Kidney (tissue), 14 donors: ENCODE measurements around the gene GRIK3. TPM values are rescaled to one million over a fixed set of nuclear protein-coding genes. Genes with fewer than 3 reads are reported as not detected.

Source experiments
- DNase-seq, 5 donors: peaks; one replicate each; pipeline ENCODE4 v3.0.0-alpha.2; 2013 to 2020
- FAIRE-seq: peaks from 2 replicates; lab custom pipeline; 2012; peaks lifted over from hg19 to GRCh38; lab: Jason Lieb, UNC
- H3K27ac ChIP-seq, 2 donors: one replicate each; pipeline ENCODE4 v1.7.0; 2013; ENCODE audit warnings: low read depth in 2 of 2, low read length in 2 of 2, inconsistent platforms in 1 of 2
- H3K27me3 ChIP-seq: one replicate; pipeline ENCODE4 v1.7.1; 2013; ENCODE audit warnings: low read length, inconsistent platforms; ENCODE audit not compliant: control insufficient read depth, insufficient read depth
- H3K36me3 ChIP-seq, 3 donors: one replicate each; pipeline versions ENCODE4 v1.7.0 to v1.7.1; 2013; ENCODE audit warnings: low read length in 3 of 3, control low read depth in 1 of 3, inconsistent platforms in 1 of 3; ENCODE audit not compliant: insufficient read depth in 3 of 3, control insufficient read depth in 2 of 3
- H3K4me1 ChIP-seq, 3 donors: one replicate each; pipeline versions ENCODE4 v1.7.0 to v1.7.1; 2013; ENCODE audit warnings: low read length in 3 of 3, inconsistent platforms in 1 of 3, low read depth in 1 of 3; ENCODE audit not compliant: control insufficient read depth in 2 of 3, insufficient read depth in 2 of 3
- H3K4me3 ChIP-seq, 3 donors: one replicate each; pipeline versions ENCODE4 v1.7.0 to v1.8.1; 2013; ENCODE audit warnings: low read length in 3 of 3, control low read depth in 1 of 3, inconsistent platforms in 1 of 3
- H3K9ac ChIP-seq, 3 donors: one replicate each; pipeline versions ENCODE4 v1.7.0 to v1.7.1; 2013; ENCODE audit warnings: low read length in 3 of 3, control low read depth in 1 of 3, inconsistent platforms in 1 of 3
- H3K9me3 ChIP-seq, 3 donors: one replicate each; pipeline versions ENCODE4 v1.7.0 to v1.7.1; 2013; ENCODE audit warnings: low read length in 3 of 3, control low read depth in 1 of 3, inconsistent platforms in 1 of 3; ENCODE audit not compliant: control insufficient read depth in 2 of 3, insufficient read depth in 1 of 3
- CTCF ChIP-seq: IDR thresholded peaks from 3 replicates; pipeline ENCODE4 v1.5.1; 2012; ENCODE audit warnings: mild to moderate bottlenecking, moderate library complexity, borderline replicate concordance; ENCODE audit not compliant: insufficient read depth; ENCODE audit errors: extremely low read depth
- intact Hi-C: fragments of 100-400 bp; cut with DNase I; formaldehyde crosslinking; loops from one replicate; pipeline ENCODE4 v1.11.1; 2022
- polyA plus RNA-seq: library from polyadenylated mRNA; stranded (reverse); fragments of 350-450 nt; fragmentation: Illumina TruSeq; extraction: RNeasy Lipid Tissue Mini Kit (QIAGEN cat#74804); gene quantifications from one replicate; pipeline ENCODE4 v1.2.3, GENCODE V29; 2014; ENCODE audit warnings: low read depth, low replicate concordance; ENCODE audit not compliant: insufficient read depth
- total RNA-seq: library from RNA; stranded (reverse); fragmentation: NEBNext Ultra II Directional; extraction: Animal tissue kit (Norgen Biotek cat#: 25700); gene quantifications from one replicate; pipeline ENCODE4 v1.2.1, GENCODE V29; 2021
- donor health status: control.
- donor health status: control.
- donor health status: control.
- donor health status: control.
- donor health status: control.
- donor health status: DM: yes; HTN: yes; CAD: no.
- donor health status: Normal renal cell carcinoma (clear cell type).

The GRIK3 gene
- total and polyA plus RNA-seq, 2 donors from 2014 or later: 0.06 to 0.38 TPM

GRCh38 chr1:37035014-37035691 lies 838 bp upstream of the GRIK3 start:
- no peaks in the 10 kb centered on the region for H3K9me3 ChIP-seq
- FAIRE-seq (no peak), DNase-seq (peak in 3 of 5 donors; percentile 41 to 56 (median 50))
- H3K4me3 ChIP-seq: no peak overlapping the region
- H3K9ac ChIP-seq: no peak overlapping the region
- H3K27ac ChIP-seq: no peak overlapping the region
- H3K36me3 ChIP-seq: no peaks in the 10 kb centered on the region
- TF ChIP-seq CTCF: no peak
- no peaks in the 10 kb centered on the region for H3K4me1 ChIP-seq
- intact Hi-C loops: no loop called here
- peaks cover 46% of the 10 kb centered on the region for H3K27me3 ChIP-seq

GRCh38 chr1:37033355-37034101 lies 787 bp downstream of the GRIK3 start:
- H3K9me3 ChIP-seq: no peaks in the 10 kb centered on the region
- TF ChIP-seq CTCF: no peak
- peaks cover 48% of the 10 kb centered on the region for H3K27me3 ChIP-seq
- intact Hi-C loops: no loop called here
- H3K4me3 ChIP-seq: no peak overlapping the region
- no peak overlapping the region for H3K27ac ChIP-seq
- no peaks in the 10 kb centered on the region for H3K36me3 ChIP-seq
- DNase-seq: peak in 2 of 5 donors; percentile 14 to 53
- no peak for FAIRE-seq
- H3K4me1 ChIP-seq: no peaks in the 10 kb centered on the region
- H3K9ac ChIP-seq: no peak overlapping the region

- H3K36me3 ChIP-seq: no peaks in the 10 kb centered on the region
- FAIRE-seq (no peak), DNase-seq (peak in 1 of 5 donors; percentile 20)
- H3K4me1 ChIP-seq: no peaks in the 10 kb centered on the region
- H3K27me3 ChIP-seq: peaks cover 48% of the 10 kb centered on the region
- H3K9ac ChIP-seq: no peak overlapping the region
- intact Hi-C loops: no loop called here
- H3K4me3 ChIP-seq: no peak overlapping the region
- no peak for TF ChIP-seq CTCF
- H3K9me3 ChIP-seq: no peaks in the 10 kb centered on the region
- H3K27ac ChIP-seq: no peak overlapping the region
These were observed 1.5 kb downstream of the GRIK3 start for GRCh38 chr1:37032660-37033354.
